ENCODE results near the gene IQCM.
A peak's percentile ranks its signal among the peaks of the same experiment; 100 is the strongest.
"Not testable (repeated sequence)": the region's sequence is repeated elsewhere in the genome, so short reads cannot be mapped to it uniquely, and the experiment has no call there.

IQCM gene

GRCh38 chr4:149489321-149489720 lies 326.3 kb downstream of the IQCM start:
- DNase-seq (ENCODE audit: low read depth in 2 of 2), result no peak
- no peak overlapping the region for H3K4me3 ChIP-seq (replicated peaks in 1 of 2; ENCODE audit: low read depth in 2 of 2, low read length in 2 of 2)
- TF ChIP-seq CTCF (IDR thresholded peaks at IDR 0.05; ENCODE audit: low read depth, low read length), result no peak

GRCh38 chr4:149486861-149487260 lies 328.8 kb downstream of the IQCM start:
- H3K4me3 ChIP-seq (replicated peaks in 1 of 2; ENCODE audit: low read depth in 2 of 2, low read length in 2 of 2), result no peak overlapping the region
- no peak for DNase-seq (ENCODE audit: low read depth in 2 of 2)
- no peak for TF ChIP-seq CTCF (IDR thresholded peaks at IDR 0.05; ENCODE audit: low read depth, low read length)

GRCh38 chr4:149468669-149469068 lies 347.0 kb downstream of the IQCM start:
- not testable (repeated sequence) for H3K4me3 ChIP-seq (replicated peaks in 1 of 2; ENCODE audit: low read depth in 2 of 2, low read length in 2 of 2); DNase-seq (ENCODE audit: low read depth in 2 of 2)

- TF ChIP-seq CTCF (IDR thresholded peaks at IDR 0.05; ENCODE audit: low read depth, low read length), result no peak
- no peak overlapping the region for H3K4me3 ChIP-seq (replicated peaks in 1 of 2; ENCODE audit: low read depth in 2 of 2, low read length in 2 of 2)
- DNase-seq (ENCODE audit: low read depth in 2 of 2), result no peak
Observed at GRCh38 chr4:149466446-149466845, 349.2 kb downstream of the IQCM start.

DNA sequence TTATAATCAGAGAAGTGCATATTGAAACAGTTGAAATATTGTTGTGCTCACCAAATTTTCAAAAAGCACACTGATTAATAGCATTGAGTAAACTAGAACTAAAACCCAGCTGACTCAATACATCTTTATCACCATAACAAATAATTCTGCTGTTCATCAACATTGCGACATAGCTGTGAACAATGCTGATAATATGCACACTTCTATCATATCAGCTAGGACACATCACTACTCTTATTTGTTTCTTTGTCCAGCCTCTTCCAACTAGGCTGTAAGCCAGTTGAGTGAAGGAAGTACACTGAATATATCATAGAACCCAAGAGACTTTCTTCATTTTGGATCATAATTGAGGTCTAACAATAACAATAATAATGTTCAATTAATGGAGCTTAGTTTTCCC lies 349.7 kb downstream of the IQCM start:
- no peak for TF ChIP-seq CTCF (IDR thresholded peaks at IDR 0.05; ENCODE audit: low read depth, low read length)
- no peak overlapping the region for H3K4me3 ChIP-seq (replicated peaks in 1 of 2; ENCODE audit: low read depth in 2 of 2, low read length in 2 of 2)
- DNase-seq (ENCODE audit: low read depth in 2 of 2), result peak; percentile 52 to 72

DNA sequence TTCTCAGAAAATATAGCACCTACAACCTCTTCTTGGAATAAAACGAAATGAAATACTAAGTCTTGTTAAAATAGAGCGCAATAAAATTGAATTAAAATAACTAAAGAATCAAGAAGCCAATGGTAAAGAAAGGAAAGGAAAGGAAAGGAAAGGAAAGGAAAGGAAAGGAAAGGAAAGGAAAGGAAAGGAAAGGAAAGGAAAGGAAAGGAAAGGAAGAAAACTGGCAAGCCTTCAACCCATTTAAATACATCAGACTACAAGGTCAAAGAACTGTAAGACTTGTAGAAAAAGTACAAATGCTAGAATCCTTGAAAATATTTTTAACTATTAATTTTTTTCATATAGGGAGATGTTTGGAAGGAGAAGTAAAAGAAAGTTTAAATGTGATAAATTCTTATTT lies 372.1 kb downstream of the IQCM start:
- no peak for DNase-seq (ENCODE audit: low read depth in 2 of 2)
- no peak for TF ChIP-seq CTCF (IDR thresholded peaks at IDR 0.05; ENCODE audit: low read depth, low read length)
- no peak overlapping the region for H3K4me3 ChIP-seq (replicated peaks in 1 of 2; ENCODE audit: low read depth in 2 of 2, low read length in 2 of 2)

DNA sequence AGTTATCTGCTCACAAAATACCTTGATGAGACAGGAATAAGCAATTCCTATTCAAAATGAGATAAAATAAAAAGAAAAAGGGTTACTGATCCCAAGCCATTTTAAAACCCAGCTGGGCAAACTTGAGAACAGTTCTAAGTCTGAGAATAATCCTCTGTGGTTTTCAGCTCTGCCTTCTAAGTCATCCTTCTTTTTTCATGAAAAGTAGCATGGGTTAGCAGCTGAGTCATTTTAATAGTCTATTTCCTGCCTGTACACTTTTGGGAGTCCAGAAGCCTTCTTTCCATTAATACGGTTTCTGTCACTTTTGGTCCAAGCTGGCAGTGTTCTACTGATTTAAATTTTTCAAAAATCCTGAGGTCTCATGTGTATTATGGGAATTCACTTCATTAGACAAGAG lies 374.3 kb downstream of the IQCM start:
- H3K4me3 ChIP-seq (replicated peaks in 1 of 2; ENCODE audit: low read depth in 2 of 2, low read length in 2 of 2), result no peak overlapping the region
- peak; percentile 16 to 53 for DNase-seq (ENCODE audit: low read depth in 2 of 2)
- TF ChIP-seq CTCF (IDR thresholded peaks at IDR 0.05; ENCODE audit: low read depth, low read length), result no peak
